ENCODE results near the gene FBXW4. TPM values are rescaled to one million over a fixed set of nuclear protein-coding genes. Genes with fewer than 3 reads are reported as not detected.

Gene FBXW4
- polyA plus RNA-seq, 4 donors = 51.1 to 61.6 (median 56.2) TPM

GRCh38 chr10:101708073-101708472 is 13.1 kb upstream of the FBXW4 start:
- DNase-seq (ENCODE audit: low read depth in 4 of 4, low spot score in 2 of 4) = no peak

GRCh38 chr10:101704331-101704730 is 9.4 kb upstream of the FBXW4 start:
- DNase-seq (ENCODE audit: low read depth in 4 of 4, low spot score in 2 of 4) = no peak

- DNase-seq (ENCODE audit: low read depth in 4 of 4, low spot score in 2 of 4) = no peak
These were observed 1.7 kb upstream of the FBXW4 start for GRCh38 chr10:101696632-101697031.

GRCh38 chr10:101695404-101695890 is 477 bp upstream of the FBXW4 start:
- no peak for DNase-seq (ENCODE audit: low read depth in 4 of 4, low spot score in 2 of 4)

DNA sequence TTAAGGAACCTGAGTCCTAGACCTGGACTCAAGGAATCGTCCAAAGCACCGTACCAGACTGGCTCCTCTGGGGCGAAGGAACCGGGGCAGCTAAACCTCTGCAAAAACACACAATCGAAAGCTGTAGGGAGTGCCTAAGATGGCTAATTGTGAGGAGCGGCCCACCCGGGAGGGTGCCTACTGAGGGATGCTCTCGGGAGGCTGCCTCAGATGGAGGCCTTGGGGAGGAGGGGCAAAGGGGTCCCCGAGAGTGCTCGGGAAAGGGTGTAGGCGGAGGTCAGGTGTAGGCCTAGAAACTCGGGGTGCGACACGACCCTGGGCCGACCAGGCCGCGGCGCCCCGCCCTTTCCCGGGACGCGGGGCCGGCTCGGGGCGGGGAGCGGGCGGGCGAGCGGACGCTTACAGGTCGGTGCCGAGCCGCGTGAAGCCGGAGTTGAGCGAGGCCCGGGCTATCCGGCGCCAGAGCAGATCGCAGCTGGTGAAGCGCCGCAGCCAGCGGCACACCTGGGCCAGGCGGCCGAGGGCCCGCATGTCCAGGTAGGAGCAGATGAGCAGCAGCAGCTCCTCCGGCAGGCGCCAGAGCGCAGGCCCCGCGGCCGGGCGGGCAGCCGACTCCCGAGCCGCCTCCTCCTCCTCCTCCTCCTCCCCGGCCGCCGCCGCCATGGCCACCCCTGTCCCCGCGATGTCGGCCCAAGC is 844 bp downstream of the FBXW4 start:
- DNase-seq (ENCODE audit: low read depth in 4 of 4, low spot score in 2 of 4) = peak in 3 of 4 donors; percentile 64 to 82 (median 75)

- peak in 1 of 4 donors; percentile 7 for DNase-seq (ENCODE audit: low read depth in 4 of 4, low spot score in 2 of 4)
These were observed 1.4 kb downstream of the FBXW4 start for GRCh38 chr10:101693651-101693977.

GRCh38 chr10:101691081-101691480 is 3.9 kb downstream of the FBXW4 start:
- DNase-seq (ENCODE audit: low read depth in 4 of 4, low spot score in 2 of 4) = no peak

DNA sequence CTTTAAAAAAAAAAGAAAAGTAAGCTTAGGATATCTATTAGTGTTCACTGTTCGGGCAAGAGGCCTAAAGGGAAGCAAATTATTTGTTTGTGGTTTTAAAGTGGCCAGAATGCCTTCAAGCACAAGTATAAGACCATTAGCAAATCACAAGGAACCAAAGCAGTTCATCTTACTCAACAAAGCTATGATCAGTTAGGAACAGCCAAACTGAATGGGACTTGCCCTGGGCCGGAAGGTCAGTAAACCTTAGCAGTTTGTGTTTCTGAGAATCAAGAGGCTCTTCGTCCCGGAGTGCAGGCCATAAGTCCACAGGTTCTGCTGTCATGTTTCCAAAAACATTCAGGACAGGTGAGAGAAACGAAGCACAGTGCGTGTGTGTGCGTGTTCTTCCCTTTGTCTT is 4.5 kb downstream of the FBXW4 start:
- no peak for DNase-seq (ENCODE audit: low read depth in 4 of 4, low spot score in 2 of 4)

DNA sequence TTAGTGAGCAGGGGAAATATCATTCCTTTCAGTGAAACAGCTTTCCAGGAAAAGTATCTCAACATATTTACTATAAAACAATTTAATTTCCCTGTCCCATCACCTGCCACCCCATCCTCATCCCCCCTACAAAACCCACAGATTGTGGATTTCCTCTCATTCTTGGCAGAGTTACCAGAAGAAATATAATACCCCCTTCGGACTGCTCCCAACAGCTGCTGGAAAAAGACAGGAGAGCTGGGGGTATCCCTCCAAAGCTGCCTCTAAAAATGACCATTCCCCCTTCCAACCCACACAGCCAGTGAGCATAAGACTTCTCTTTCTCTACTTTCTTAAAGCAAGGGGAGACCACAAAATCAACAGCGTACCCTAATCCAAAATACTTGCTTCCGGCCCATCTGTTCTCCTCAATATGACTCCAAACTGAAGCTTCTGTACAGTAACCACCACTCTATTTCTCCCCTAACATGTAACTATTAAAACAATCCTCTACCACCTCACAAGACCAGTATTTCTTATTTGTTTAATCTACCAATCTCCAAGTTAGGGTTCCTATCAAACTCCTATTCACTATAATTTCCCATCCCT is 7.8 kb downstream of the FBXW4 start:
- DNase-seq (ENCODE audit: low read depth in 4 of 4, low spot score in 2 of 4) = no peak

DNA sequence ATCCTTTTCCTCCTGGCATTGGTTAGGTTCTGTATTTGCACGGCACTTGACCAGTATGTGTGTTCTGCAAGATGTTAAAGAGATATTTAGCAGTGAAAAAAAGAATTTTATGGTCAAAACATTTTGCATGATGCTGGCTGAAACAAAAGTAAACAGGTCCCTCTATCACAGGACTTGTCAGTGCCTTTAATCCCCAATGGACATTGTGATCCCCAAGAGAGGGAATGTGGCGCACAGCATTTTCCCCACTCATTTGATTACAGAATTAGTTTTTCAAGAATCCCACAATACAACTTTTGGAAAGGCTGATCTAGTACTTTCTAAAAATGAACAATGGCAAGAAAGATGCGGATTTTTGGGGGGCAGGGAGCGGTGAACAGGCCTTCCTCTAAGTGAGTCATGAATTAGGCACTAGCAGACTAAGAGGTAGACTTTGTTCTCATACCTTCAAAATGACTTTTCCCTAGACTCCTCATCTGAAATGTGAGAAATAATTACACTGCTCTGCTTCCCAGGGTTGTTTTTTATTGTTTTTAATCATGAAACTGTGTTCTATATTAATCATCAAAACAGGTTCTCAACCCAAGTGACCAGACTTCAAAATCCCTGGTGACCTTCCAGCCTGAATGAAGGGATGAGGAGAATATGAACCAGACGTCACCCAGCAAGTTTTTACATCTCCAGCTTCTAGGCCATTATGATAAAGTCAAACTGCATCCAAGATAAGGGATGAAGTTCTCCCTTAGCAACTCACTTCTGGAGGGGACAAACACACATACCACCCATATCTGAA is 8.6 kb downstream of the FBXW4 start:
- no peak for DNase-seq (ENCODE audit: low read depth in 4 of 4, low spot score in 2 of 4)

- DNase-seq (ENCODE audit: low read depth in 4 of 4, low spot score in 2 of 4) = no peak
These were observed 10.2 kb downstream of the FBXW4 start for GRCh38 chr10:101684782-101685181.

GRCh38 chr10:101683276-101683675 is 11.7 kb downstream of the FBXW4 start:
- DNase-seq (ENCODE audit: low read depth in 4 of 4, low spot score in 2 of 4) = no peak

- DNase-seq (ENCODE audit: low read depth in 4 of 4, low spot score in 2 of 4) = no peak
These were observed 12.7 kb downstream of the FBXW4 start for GRCh38 chr10:101682172-101682825.

DNA sequence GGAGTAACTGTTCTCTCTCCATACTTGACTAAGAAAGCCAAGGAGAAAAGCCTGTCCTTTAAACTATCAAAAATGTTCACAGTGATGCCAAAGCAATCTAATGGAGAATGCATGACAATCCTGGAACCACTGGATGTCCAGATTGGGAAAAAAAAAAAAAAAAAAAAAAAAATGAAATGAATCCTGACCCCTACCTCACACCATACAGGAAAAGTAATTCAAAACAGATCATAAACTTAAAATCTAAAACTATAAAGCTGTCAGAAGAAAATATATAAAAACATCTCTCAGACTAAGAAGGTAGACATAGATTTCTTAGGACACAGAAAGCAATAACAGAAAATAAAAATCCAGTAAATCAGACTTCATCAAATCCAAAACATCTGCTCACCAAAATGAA is 18.4 kb downstream of the FBXW4 start:
- no peak for DNase-seq (ENCODE audit: low read depth in 4 of 4, low spot score in 2 of 4)

DNA sequence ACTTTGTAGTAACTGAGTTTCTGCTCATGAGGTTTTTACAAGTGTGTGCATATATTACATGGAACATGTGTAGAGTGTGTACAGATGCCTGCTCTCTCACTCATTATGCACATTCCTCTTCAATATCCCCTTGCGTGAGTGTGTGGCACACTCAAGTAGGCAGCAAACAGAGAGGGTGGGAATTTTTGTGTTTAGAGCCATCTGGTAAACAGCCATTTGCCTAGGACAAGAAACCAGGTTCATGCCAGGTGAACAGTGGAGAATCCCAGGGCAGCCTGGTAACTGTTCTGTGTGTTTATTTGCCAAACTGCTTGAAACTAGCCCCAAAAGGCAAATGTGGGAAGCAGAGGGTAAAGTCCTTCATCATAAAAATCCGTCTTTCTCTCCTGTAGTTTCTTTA is 19.9 kb downstream of the FBXW4 start:
- no peak for DNase-seq (ENCODE audit: low read depth in 4 of 4, low spot score in 2 of 4)

DNA sequence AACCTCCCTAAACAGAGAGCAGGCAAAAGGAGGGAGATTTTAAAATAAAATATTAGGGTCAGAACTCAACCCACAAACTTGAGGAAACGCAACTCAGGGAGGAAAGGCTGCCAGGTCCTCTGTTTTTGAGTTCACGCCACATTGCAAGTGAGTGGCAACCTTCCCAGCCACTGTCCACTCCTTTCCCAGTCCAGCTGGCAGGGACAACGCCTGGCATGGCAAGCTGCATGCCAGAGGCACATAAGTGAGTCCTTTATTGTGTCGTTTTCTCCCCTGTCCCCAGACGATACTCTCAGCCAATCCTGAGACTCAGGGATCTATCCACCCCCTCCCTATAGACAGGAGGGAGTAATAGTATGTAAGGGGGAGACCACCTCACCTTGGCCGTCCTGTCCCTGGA is 22.4 kb downstream of the FBXW4 start:
- DNase-seq (ENCODE audit: low read depth in 4 of 4, low spot score in 2 of 4) = no peak

DNA sequence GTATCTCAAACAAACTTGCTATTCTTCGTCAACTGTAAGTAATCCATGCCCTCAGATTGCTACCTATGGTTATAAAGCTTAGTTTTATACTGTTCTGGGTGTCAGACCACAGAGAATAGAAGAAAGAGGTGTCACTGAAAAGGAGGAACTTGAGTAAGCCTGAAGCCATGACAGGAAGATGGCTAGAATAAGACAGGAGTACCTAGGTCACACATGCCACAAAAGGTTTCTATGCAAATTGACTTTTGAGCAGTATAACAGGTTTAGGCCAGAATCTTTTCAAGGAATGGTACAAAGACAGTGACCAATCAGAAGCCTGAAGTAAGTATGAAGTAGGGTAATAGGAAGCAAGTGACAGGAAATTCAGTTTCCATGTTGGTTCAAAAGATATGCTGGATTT is 23.5 kb downstream of the FBXW4 start:
- no peak for DNase-seq (ENCODE audit: low read depth in 4 of 4, low spot score in 2 of 4)

DNA sequence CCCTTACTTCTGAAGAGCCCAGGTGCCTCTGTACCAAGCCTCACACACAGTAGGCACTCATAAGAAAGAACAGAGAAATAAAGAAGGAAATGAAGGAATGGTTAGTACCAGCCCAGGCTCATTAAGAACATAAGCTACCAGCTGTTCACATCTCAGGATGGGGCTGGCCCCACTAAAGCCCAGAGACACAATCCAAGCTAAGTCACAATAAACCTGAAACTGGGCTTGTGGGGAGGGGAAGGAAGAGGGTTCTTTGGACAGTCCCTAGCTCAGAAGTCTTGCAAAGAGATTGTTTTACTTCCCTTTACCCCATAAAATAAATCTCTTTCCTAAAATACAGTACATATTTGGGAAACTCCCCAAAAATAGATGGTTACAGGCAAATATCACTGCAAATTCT is 24.3 kb downstream of the FBXW4 start:
- DNase-seq (ENCODE audit: low read depth in 4 of 4, low spot score in 2 of 4) = no peak

- DNase-seq (ENCODE audit: low read depth in 4 of 4, low spot score in 2 of 4) = no peak
These were observed 25.8 kb downstream of the FBXW4 start for GRCh38 chr10:101669181-101669580.

GRCh38 chr10:101668566-101668965 is 26.4 kb downstream of the FBXW4 start:
- DNase-seq (ENCODE audit: low read depth in 4 of 4, low spot score in 2 of 4) = no peak

- peak; percentile 54 to 81 (median 68) for DNase-seq (ENCODE audit: low read depth in 4 of 4, low spot score in 2 of 4)
These were observed 28.9 kb downstream of the FBXW4 start for GRCh38 chr10:101666083-101666482.

All from left renal cortex interstitium (tissue), 4 donors.